GM04504 (cell line): ENCODE measurements around the gene GPR157.
"Not testable (repeated sequence)": the region's sequence is repeated elsewhere in the genome, so short reads cannot be mapped to it uniquely, and the experiment has no call there.

Source experiments
- DNase-seq: peaks from one replicate; pipeline ENCODE4 v3.0.0-alpha.2; 2012; ENCODE audit warnings: low read depth

The GPR157 gene

DNA sequence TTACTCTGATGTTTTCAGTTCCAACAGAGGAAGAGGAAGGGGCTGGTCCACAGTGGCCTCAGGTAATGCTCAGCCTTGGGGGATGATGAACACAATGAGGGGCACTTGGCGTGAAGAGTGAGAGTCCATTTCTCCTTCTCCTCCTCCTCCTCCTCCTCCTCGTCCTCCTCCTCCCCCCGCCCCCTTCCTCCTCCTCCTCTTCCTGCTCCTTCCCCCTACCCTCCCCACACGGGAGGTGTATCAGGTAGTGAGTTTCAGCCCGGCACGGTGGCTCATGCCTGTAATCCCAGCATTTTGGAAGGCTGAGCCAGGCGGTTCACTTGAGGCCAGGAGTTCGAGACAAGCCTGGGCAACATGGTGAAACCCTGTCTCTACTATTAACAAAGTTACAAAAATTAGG lies 17.3 kb upstream of the GPR157 start:
- DNase-seq, result no peak

- DNase-seq, result no peak
Measured at GRCh38 chr1:9145714-9146113, 16.8 kb upstream of the GPR157 start.

DNA sequence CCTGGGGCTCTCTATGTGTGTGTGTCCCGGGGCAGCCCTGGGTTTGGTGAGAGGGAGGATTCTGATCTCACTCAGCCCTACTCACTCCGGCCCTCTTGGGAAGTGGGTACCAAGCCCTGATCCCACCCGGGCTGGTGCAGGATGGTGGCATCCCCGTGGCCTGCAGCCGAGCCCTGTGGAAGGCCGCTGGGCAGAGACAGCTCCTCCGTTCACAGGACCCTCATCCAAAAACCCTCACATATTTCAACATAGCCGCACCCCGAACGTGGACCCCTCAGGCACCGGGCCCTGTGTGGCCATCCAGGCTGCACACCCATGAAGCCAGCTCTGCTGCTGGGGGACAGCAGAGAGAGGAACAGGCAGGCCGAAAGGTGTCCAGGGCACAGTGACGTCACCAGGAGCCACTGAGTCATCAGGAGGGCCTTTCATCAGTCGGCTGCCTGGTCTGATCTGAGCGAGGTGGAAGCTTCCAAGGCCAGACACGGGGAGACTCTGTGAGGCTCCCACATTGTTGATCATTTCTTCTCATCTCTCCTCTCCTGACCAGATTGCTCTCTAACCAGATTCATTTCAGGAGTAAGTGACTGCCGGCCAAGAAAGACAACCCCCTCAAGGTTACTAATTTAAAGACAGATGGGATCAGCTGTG lies 16.2 kb upstream of the GPR157 start:
- DNase-seq, result no peak

GRCh38 chr1:9144494-9144893 lies 15.6 kb upstream of the GPR157 start:
- not testable (repeated sequence) for DNase-seq

DNA sequence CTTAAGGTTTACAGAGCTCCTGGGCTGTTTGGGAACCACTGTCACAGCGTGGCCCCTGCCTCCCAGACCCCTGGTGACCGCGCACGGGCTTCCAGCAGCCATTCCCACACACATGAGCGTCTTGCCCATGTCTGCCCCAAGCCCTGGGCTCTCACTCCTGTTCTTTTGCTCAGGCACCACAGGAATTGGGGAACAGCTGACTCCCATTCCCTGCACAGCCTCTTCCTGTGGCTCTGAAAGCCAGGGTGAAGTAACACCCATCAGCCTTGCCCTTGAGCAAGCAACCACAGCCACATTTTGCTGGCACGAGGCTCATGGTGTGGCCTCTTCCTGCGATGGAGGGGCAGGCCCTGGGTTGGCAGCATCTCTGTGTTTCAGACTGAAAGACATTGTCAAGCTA lies 14.3 kb upstream of the GPR157 start:
- DNase-seq, result peak; percentile 62

DNA sequence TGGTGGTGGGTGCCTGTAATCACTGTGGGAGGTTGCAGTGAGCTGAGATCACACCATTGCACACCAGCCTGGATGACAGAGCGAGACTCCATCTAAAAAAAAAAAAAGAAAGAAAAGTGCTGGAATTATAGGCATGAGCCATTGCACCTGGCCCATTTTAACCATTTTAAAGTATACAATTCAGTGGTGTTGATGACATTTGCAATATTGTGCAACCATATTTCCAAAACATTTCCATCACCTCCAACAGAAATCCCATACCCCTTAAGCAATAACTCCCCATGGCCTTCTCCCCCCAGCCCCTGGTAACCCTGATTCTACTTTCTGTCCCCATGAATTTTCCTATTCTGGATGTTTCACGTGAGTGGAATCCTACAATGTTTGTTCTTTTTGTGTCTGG lies 11.0 kb upstream of the GPR157 start:
- DNase-seq, result no peak

DNA sequence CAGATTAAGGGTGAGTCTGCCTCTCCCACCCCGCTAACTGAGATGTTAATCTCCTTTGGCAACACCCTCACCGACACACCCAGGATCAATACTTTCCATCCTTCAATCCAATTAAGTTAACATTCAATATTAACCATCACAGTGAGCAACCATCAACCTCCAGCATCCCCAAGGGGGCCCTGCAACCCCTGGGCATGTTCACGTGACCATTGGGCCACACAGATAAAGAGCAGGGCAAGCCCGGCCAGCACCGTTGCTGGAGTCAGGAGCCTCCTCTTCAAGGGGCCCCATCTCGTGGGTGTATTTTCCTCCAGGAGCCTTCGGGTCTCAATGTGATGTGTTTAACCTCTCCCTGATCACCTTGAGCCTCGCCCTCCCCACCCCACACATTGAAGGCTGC lies 8.0 kb upstream of the GPR157 start:
- DNase-seq, result no peak

- DNase-seq, result no peak
Measured at GRCh38 chr1:9135073-9135836, 6.4 kb upstream of the GPR157 start.

DNA sequence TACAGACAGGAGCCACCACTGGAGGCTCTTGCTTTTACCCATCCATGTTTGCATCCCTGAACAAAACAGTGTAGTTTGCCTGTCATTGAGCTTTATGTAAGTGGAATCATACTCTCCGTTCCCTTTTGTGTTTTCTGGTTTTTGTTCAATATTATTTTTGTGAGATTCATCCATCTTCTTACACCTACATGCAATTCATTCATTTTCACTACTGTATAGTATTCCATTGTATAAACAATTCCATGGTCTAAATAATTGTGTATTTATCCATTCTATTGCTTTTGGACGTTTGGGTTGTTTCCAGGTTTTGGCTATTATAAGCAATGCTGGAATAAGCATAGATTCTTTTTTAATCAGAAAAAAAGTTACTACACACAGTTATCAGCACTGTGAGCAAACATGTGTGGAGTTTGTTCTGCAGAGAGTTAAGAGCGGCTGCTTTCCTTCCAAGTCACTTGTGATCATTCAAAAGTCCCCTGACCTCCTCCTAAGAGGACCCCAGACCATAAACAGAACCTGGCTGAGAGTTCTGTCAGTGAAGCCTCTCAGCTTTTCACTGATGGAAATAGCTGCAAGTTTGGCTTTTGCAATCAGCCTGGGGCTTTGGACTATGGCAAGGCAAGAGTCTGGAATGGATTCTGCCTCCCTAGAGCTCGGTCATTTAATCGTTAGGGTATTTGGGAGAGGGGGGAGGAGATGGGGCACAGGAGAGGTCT lies 5.1 kb upstream of the GPR157 start:
- DNase-seq, result no peak

DNA sequence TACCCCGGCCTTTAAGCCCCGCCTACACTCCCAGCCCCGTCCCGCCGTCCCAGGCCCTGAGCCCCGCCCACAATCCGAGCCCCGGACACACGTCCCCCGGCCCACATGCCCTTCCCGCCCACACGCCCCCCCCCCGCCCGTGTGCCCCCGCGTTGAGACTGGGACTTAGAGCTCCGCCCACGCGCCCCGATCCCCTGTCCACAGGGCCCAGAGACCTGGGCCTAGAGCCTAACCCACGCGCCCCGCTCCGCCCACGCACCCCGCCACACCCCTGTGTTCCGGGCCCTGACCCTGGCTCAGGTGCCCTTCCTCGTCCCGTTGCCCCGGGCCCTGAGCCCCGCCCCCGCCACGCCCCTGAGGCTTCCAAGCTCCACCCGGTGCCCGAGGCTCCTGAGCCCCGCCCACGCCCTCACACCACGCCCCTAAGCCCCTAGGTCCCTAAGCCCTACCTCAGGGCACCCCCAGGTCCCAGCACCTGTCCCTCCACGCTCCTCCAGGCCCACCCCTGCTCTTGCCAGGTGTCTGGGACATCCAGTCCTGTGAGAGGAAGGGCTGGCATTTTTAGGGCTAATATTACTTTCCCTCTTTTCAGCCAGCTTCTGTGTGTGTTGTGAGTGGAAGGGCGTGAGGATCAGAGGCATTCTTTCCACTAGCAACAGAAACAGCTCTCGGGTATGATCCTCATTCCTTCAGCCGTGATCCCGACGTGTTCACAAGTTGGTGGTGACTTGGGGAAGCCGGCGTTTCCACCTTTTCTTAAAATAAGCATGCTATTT lies 552 bp upstream of the GPR157 start:
- DNase-seq, result no peak

DNA sequence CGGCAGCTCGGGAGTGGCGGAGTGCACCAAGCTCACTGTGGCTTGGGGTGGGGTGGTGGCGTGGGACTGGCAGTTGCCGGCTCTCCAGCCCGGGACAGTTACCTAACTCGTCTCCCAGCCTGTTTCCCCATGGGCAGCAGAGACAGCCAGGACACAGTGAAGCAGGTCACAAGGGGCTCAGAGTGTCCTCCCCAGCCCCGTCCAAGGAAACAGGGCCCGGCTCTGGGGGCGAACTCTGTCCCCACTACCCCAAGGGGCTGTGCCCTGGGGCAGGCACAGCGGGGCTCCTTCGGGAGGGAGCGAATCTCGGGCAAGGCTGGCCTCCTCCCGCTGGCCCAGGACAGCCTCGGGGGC lies 759 bp downstream of the GPR157 start:
- no peak for DNase-seq

DNA sequence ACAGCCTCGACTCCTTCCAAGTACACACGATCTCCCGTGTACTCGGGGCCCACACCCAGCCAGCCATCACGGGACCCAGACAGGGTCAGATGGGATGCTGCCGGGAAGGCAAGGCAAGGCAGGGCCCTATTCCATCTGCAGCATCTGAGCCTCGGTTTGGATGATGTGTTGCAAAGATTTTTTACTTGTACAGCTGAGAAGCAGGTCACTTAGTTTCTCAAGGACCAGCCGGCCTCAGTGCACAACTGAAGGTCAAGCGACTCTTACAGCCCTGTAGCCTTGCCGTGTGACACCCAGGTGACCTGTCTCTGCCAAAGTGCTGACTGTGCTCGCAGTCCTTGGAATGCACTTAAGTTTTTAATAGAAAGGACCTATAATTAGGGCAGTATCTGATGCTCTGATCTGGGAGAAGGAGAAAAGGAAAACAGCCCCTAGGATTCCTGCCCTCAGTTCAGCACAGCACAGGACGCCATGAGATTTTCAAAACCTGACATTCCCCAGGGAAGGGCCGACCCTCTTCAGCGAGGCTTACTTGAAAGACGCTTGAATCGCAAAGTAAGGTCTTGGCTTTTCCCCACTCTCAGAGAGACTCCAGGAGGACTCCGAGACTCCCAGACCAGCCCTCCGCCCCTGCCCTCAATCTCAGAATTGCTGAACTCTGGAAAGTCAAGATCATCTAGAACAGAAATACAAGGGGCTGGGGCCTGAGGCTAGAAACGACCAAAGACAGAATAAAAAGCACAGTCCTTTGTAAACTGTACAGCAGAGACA lies 1.3 kb downstream of the GPR157 start:
- DNase-seq, result no peak

- DNase-seq, result no peak
Measured at GRCh38 chr1:9126511-9126910, 2.4 kb downstream of the GPR157 start.

DNA sequence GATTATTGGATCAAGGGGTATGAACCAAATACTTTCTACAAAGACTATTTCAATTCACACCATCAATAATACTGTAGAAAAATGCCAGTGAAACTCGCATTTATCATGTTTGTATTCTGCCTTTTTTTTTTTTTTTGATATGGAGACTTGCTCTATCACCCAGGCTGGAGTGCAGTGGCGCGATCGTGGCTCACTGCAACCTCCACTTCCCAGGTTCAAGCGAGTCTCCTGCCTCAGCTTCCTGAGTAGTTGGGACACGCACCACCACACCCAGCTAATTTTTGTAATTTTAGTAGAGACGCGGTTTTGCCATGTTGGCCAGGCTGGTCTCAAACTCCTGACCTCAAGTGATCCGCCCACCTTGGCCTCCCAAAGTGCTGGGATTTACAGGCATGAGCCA lies 3.1 kb downstream of the GPR157 start:
- not testable (repeated sequence) for DNase-seq

GRCh38 chr1:9125325-9125724 lies 3.6 kb downstream of the GPR157 start:
- DNase-seq, result no peak

- DNase-seq, result not testable (repeated sequence)
Measured at GRCh38 chr1:9124389-9124788, 4.5 kb downstream of the GPR157 start.

- not testable (repeated sequence) for DNase-seq
Measured at GRCh38 chr1:9123665-9124064, 5.2 kb downstream of the GPR157 start.

DNA sequence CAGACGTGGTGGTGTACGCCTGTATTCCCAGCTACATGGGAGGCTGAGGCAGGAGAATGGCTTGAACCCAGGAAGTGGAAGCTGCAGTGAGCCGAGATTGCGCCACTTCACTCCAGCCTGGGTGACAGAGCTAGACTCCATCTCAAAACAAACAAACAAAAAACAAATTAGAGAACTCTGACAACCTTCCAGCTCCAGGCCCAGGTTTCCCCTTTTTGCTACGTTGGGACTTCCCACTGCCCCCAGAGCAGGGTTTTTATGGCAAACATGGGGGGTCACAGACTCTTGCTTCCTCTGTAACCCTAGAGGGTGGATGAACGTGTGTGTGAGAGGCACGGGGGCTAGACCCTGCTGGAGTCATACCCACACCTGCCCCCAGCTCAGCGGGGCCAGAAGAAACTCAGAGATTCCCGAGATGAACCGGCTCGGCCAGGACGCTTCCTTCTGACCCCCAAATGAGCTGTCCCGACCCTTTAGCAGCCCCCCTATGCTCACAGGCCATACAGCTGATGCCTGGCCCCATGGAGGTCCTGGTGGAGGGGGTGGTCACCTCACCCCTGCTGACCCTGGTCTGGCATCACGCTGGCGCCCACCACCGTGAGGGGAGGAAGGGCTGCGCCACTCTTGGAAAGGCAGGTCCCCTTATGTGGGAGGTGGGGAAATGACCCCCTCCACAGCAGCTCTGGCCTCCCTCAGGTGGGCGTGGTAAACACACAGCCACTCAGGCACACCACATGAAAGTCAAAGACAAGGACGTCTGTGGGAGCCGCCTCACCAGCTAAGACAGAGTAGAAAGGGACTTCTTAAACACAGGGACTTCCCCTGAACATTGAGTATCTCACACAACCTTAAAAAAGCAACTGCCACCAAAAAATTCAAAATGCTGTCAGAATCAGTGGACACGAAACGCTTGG lies 7.1 kb downstream of the GPR157 start:
- DNase-seq, result no peak

- no peak for DNase-seq
Measured at GRCh38 chr1:9120312-9120958, 8.5 kb downstream of the GPR157 start.

GRCh38 chr1:9119745-9120144 lies 9.2 kb downstream of the GPR157 start:
- DNase-seq, result no peak
